ENCODE results near the gene GPC5. TPM values are rescaled to one million over a fixed set of nuclear protein-coding genes. Genes with fewer than 3 reads are reported as not detected.
"Not testable (repeated sequence)": the region's sequence is repeated elsewhere in the genome, so short reads cannot be mapped to it uniquely, and the experiment has no call there.

The GPC5 gene
- total and polyA plus RNA-seq, 3 donors from 2014 or later = 11.5 to 81.8 (median 52.1) TPM

DNA sequence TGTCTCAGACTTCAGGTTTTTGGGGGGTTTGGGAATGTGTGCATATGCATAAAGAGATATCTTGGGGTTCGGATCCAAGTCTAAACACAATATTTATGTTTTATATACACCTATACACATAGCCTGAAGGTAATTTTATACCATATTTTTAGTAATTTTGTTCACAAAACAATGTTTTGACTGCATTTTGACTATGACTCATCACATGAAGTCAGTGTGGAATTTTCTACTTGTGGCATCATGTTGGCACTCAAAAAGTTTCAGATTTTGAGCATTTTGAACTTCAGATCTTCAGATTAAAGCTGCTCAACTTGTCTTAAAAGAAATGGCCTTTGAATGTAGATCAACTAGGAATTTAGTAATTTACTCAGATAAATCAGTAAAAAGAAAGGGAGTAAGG lies 1115.3 kb downstream of the GPC5 start:
- no peak for TF ChIP-seq POLR2A (IDR thresholded peaks at IDR 0.05)
- TF ChIP-seq, protein P1, sequence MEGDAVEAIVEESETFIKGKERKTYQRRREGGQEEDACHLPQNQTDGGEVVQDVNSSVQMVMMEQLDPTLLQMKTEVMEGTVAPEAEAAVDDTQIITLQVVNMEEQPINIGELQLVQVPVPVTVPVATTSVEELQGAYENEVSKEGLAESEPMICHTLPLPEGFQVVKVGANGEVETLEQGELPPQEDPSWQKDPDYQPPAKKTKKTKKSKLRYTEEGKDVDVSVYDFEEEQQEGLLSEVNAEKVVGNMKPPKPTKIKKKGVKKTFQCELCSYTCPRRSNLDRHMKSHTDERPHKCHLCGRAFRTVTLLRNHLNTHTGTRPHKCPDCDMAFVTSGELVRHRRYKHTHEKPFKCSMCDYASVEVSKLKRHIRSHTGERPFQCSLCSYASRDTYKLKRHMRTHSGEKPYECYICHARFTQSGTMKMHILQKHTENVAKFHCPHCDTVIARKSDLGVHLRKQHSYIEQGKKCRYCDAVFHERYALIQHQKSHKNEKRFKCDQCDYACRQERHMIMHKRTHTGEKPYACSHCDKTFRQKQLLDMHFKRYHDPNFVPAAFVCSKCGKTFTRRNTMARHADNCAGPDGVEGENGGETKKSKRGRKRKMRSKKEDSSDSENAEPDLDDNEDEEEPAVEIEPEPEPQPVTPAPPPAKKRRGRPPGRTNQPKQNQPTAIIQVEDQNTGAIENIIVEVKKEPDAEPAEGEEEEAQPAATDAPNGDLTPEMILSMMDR (IDR thresholded peaks at IDR 0.05) = no peak
- no peak for DNase-seq
- Histone ChIP-seq H3K9me3 (no peaks in the 10 kb centered on the region), H3K36me3 (ENCODE audit: low read depth, missing control alignments) (no peaks in the 10 kb centered on the region), H3K4me3 (no peak overlapping the region), H3K27ac (no peak overlapping the region), H3K4me1 (no peaks in the 10 kb centered on the region), H3K27me3 (no peaks in the 10 kb centered on the region)
- WGBS, 2 donors = 0 to 39% methylated on average over 1 of the region's 1 CpG
- intact Hi-C loops (cut with DNase I; ENCODE audit: low total_unique reads) = no loop called here

DNA sequence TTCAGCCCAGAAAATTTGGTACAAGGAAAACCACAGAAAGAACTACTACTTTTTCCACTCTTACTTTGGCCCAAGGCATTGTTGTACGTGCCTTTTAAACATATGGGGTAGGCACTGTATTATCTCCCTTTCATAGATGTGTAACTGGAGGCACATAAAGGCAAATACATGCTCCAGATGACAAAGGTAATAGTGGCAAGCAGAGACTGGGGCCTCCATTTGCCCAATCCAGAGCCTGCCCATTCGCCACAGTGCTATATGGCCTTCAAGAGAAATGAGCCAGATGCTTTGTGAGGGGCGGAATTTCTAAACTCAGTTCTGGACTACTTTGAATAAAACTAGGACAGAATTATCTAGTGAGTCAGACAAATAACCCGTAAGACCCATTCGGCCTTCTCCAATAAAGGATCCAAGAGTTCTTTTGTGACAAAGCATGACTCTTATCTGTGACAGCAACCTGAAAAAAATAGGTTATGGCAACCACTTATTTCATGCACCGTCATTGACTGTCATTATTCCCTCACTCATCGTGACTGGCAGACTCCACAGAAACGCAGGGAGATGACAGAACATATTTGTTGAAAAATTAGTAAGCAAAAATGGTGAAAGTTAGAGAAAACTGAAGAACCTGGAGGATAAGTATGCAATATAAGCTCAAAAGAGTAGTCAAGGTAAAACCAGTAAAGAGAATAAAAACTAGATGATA lies 1116.2 kb downstream of the GPC5 start:
- Histone ChIP-seq H3K4me3 (no peak overlapping the region), H3K9me3 (no peaks in the 10 kb centered on the region), H3K36me3 (ENCODE audit: low read depth, missing control alignments) (no peaks in the 10 kb centered on the region), H3K27ac (no peak overlapping the region), H3K27me3 (no peaks in the 10 kb centered on the region), H3K4me1 (no peaks in the 10 kb centered on the region)
- intact Hi-C loops (cut with DNase I; ENCODE audit: low total_unique reads) = no loop called here
- 94% methylated on average over 8 of the region's 8 CpGs for WGBS, 2 donors
- no peak for TF ChIP-seq POLR2A (IDR thresholded peaks at IDR 0.05)
- TF ChIP-seq, protein P1 (IDR thresholded peaks at IDR 0.05) = no peak
- no peak for DNase-seq

DNA sequence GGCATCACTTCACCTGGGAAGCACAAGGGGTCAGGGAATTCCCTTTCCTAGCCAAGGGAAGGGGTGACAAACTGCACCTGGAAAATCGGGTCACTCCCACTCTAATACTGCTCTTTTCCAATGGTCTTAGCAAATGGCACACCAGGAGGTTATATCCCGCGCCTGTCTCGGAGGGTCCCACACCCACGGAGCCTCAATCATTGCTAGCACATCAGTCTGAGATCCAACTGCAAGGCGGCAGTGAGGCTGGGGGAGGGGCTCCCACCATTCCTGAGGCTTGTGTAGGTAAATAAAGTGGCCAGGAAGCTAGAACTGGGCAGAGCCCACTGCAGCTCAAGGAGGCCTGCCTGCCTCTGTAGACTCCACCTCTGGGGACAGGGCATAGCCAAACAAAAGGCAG lies 1118.5 kb downstream of the GPC5 start:
- H3K4me1 ChIP-seq; DNase-seq; intact Hi-C loops (cut with DNase I; ENCODE audit: low total_unique reads); H3K27me3 ChIP-seq; H3K36me3 ChIP-seq (ENCODE audit: low read depth, missing control alignments); H3K9me3 ChIP-seq; H3K4me3 ChIP-seq; H3K27ac ChIP-seq: not testable (repeated sequence)
- WGBS, 2 donors = 93% methylated on average over 5 to 6 of the region's 6 CpGs

DNA sequence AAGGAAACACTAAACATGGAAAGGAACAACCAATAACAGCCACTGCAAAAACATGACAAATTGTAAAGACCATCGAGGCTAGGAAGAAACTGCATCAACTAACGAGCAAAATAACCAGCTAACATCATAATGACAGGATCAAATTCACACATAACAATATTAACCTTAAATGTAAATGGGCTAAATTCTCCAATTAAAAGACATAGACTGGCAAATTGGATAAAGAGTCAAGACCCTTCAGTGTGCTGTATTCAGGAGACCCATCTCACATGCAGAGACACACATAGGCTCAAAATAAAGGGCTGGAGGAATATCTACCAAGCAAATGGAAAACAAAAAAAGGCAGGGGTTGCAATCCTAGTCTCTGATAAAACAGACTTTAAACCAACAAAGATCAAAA lies 1120.2 kb downstream of the GPC5 start:
- H3K27ac ChIP-seq; H3K36me3 ChIP-seq (ENCODE audit: low read depth, missing control alignments); H3K9me3 ChIP-seq; intact Hi-C loops (cut with DNase I; ENCODE audit: low total_unique reads); H3K27me3 ChIP-seq; H3K4me3 ChIP-seq; DNase-seq; H3K4me1 ChIP-seq: not testable (repeated sequence)
- WGBS, 2 donors = 87 to 91% methylated on average over 2 of the region's 2 CpGs

DNA sequence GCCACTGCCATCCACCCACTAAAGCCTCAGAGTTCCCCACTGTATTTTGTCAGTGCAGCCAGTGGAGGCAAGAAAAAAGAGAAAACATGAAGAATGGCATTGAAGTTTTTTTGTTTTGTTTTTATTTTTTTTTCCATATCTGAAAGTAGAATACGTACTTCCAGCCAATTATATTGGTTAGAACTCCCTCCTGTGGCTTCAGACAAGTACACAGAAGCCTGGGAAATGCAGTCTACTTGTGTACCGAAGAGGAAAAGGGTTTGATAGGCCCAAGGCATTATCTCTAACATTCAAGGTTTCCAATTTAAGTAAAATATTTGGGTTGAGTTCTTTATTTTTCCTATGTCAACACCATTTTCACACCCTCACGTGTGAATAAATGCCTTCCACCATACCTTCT lies 1131.9 kb downstream of the GPC5 start:
- Histone ChIP-seq H3K9me3 (no peaks in the 10 kb centered on the region), H3K27ac (no peak overlapping the region), H3K27me3 (no peaks in the 10 kb centered on the region), H3K4me3 (no peak overlapping the region), H3K36me3 (ENCODE audit: low read depth, missing control alignments) (no peaks in the 10 kb centered on the region), H3K4me1 (no peaks in the 10 kb centered on the region)
- intact Hi-C loops (cut with DNase I; ENCODE audit: low total_unique reads) = no loop called here
- no peak for TF ChIP-seq POLR2A (IDR thresholded peaks at IDR 0.05)
- TF ChIP-seq, protein P1 (IDR thresholded peaks at IDR 0.05) = no peak
- DNase-seq = no peak
- WGBS, 2 donors = 59 to 65% methylated on average over 3 of the region's 3 CpGs

Measured in testis (tissue), 3 donors.